ENCODE results near the gene FAM124B.

- TF ChIP-seq CTCF (IDR thresholded peaks at IDR 0.05) (no peak), ZFX (IDR thresholded peaks at IDR 0.05; ENCODE audit: borderline replicate concordance) (no peak)
These were observed 54.5 kb downstream of the FAM124B start for GRCh38 chr2:224347176-224348051.

Data from 22Rv1 (cell line).